K562 (cell line): ENCODE data around the gene GJA1.
"Not testable (repeated sequence)": the region's sequence is repeated elsewhere in the genome, so short reads cannot be mapped to it uniquely, and the experiment has no call there.

Source experiments
- ESRRA ChIP-seq: fragments of 450-650 bp; IDR thresholded peaks from 2 replicates; pipeline ENCODE4 v1.6.1; 2014; ENCODE audit warnings: low read depth, mild to moderate bottlenecking, moderate library complexity, borderline replicate concordance
- JUND ChIP-seq, 2 experiments: IDR thresholded peaks; 2 replicates in 1 of 2; 3 replicates in 1 of 2; pipeline ENCODE4 v1.6.1; 2011; ENCODE audit warnings: borderline replicate concordance in 2 of 2, low read depth in 2 of 2, low read length in 2 of 2, improper control_type of control experiment in 1 of 2, missing biosample characterization in 1 of 2, missing genetic modification characterization in 1 of 2, missing genetic modification reagents in 1 of 2
- KAT7 ChIP-seq: sonication (generic); formaldehyde crosslinking; IDR thresholded peaks from 2 replicates; pipeline ENCODE4 v1.8.0; 2022; ENCODE audit warnings: missing genetic modification reagents, mild to moderate bottlenecking, borderline replicate concordance
- KDM1A ChIP-seq, 2 experiments: fragments of 450-650 bp; IDR thresholded peaks; 2 replicates each; pipeline ENCODE4 v1.6.1; 2016; ENCODE audit warnings: mild to moderate bottlenecking in 2 of 2
- PATZ1 ChIP-seq: fragments of 250-450 bp; sonication (Bioruptor Pico); IDR thresholded peaks from 2 replicates; pipeline ENCODE4 v1.5.0; 2020; ENCODE audit warnings: mild to moderate bottlenecking, borderline replicate concordance
- RNF2 ChIP-seq: sonication (generic); IDR thresholded peaks from 2 replicates; pipeline ENCODE4 v1.6.1; 2016
- SRF ChIP-seq, 2 experiments: fragments of 250-450, 450-650 bp in 1 of 2; sonication (Bioruptor Pico) in 1 of 2; sonication (generic) in 1 of 2; formaldehyde crosslinking; IDR thresholded peaks; 2 replicates each; pipeline versions ENCODE4 v1.5.0 to v1.5.1; 2020 to 2022; ENCODE audit warnings: mild to moderate bottlenecking in 1 of 2, missing genetic modification reagents in 1 of 2
- SRSF9 ChIP-seq: fragments of 200-400 bp; formaldehyde crosslinking; IDR thresholded peaks from 2 replicates; pipeline ENCODE4 v1.6.1; 2017; ENCODE audit warnings: low read depth, low read length, borderline replicate concordance
- VEZF1 ChIP-seq: fragments of 200-800 bp; sonication (Bioruptor generic); IDR thresholded peaks from 2 replicates; pipeline ENCODE4 v1.6.1; 2017; ENCODE audit warnings: missing genetic modification characterization, missing compliant biosample characterization
- ZNF408 ChIP-seq: fragments of 250-450 bp; sonication (Bioruptor Pico); IDR thresholded peaks from 2 replicates; pipeline ENCODE4 v1.4.0; 2020; ENCODE audit warnings: low read depth, mild to moderate bottlenecking, moderate library complexity

- not testable (repeated sequence) for TF ChIP-seq SRF (CRISPR knock-in tag; IDR thresholded peaks at IDR 0.05); RNF2; ESRRA; PATZ1; JUND (IDR thresholded peaks at IDR 0.05; ENCODE audit: borderline replicate concordance, low read depth, low read length); JUND (tag; IDR thresholded peaks at IDR 0.05; ENCODE audit: borderline replicate concordance, low read depth, low read length); KAT7; ZNF408; SRSF9; KDM1A (IDR thresholded peaks at IDR 0.05); VEZF1
Observed at GRCh38 chr6:121397188-121397587, 38.3 kb upstream of the GJA1 start.
